ENCODE results near the gene IPO4.
A peak's percentile ranks its signal among the peaks of the same experiment; 100 is the strongest.
"Not testable (repeated sequence)": the region's sequence is repeated elsewhere in the genome, so short reads cannot be mapped to it uniquely, and the experiment has no call there.

The IPO4 gene

GRCh38 chr14:24228902-24229301, 40.3 kb upstream of the IPO4 start:
- no peak for TF ChIP-seq CTCF (IDR thresholded peaks at IDR 0.05; ENCODE audit: low read depth, low read length, missing control alignments)
- Histone ChIP-seq H3K36me3 (replicated peaks) (peaks cover 3% of the 10 kb centered on the region), H3K27me3 (replicated peaks) (no peaks in the 10 kb centered on the region), H3K4me3 (ENCODE audit: low read depth, low read length) (no peak overlapping the region), H3K27ac (no peak overlapping the region)
- no peak for DNase-seq
- in situ Hi-C loops (cut with HindIII; ENCODE audit: low pct_ligation_motif_present, low sequenced_read_pairs), result no loop called here

- Histone ChIP-seq H3K27ac (no peak overlapping the region), H3K4me3 (ENCODE audit: low read depth, low read length) (no peak overlapping the region), H3K36me3 (replicated peaks) (peaks cover 3% of the 10 kb centered on the region), H3K27me3 (replicated peaks) (no peaks in the 10 kb centered on the region)
- in situ Hi-C loops (cut with HindIII; ENCODE audit: low pct_ligation_motif_present, low sequenced_read_pairs), result no loop called here
- no peak for DNase-seq
- no peak for TF ChIP-seq CTCF (IDR thresholded peaks at IDR 0.05; ENCODE audit: low read depth, low read length, missing control alignments)
Measured at GRCh38 chr14:24226473-24226872, 37.9 kb upstream of the IPO4 start.

GRCh38 chr14:24224618-24225071, 36.0 kb upstream of the IPO4 start:
- Histone ChIP-seq H3K36me3 (replicated peaks) (peaks cover 3% of the 10 kb centered on the region), H3K27ac (peak overlapping the region; percentile 69), H3K4me3 (ENCODE audit: low read depth, low read length) (no peak overlapping the region), H3K27me3 (replicated peaks) (no peaks in the 10 kb centered on the region)
- in situ Hi-C loops (cut with HindIII; ENCODE audit: low pct_ligation_motif_present, low sequenced_read_pairs), result no loop called here
- DNase-seq, result peak; percentile 78
- no peak for TF ChIP-seq CTCF (IDR thresholded peaks at IDR 0.05; ENCODE audit: low read depth, low read length, missing control alignments)

- H3K36me3 ChIP-seq (replicated peaks); H3K27ac ChIP-seq; H3K4me3 ChIP-seq (ENCODE audit: low read depth, low read length); in situ Hi-C loops (cut with HindIII; ENCODE audit: low pct_ligation_motif_present, low sequenced_read_pairs); DNase-seq; H3K27me3 ChIP-seq (replicated peaks): not testable (repeated sequence)
Measured at GRCh38 chr14:24222987-24223386, 34.4 kb upstream of the IPO4 start.

- no peak for DNase-seq
- Histone ChIP-seq H3K4me3 (ENCODE audit: low read depth, low read length) (no peak overlapping the region), H3K27ac (no peak overlapping the region), H3K36me3 (replicated peaks) (peaks cover 9% of the 10 kb centered on the region), H3K27me3 (replicated peaks) (no peaks in the 10 kb centered on the region)
- in situ Hi-C loops (cut with HindIII; ENCODE audit: low pct_ligation_motif_present, low sequenced_read_pairs), result no loop called here
- TF ChIP-seq CTCF (IDR thresholded peaks at IDR 0.05; ENCODE audit: low read depth, low read length, missing control alignments), result no peak
Measured at GRCh38 chr14:24219521-24219920, 30.9 kb upstream of the IPO4 start.

- no peak for TF ChIP-seq CTCF (IDR thresholded peaks at IDR 0.05; ENCODE audit: low read depth, low read length, missing control alignments)
- Histone ChIP-seq H3K36me3 (replicated peaks) (peaks cover 9% of the 10 kb centered on the region), H3K27ac (no peak overlapping the region), H3K4me3 (ENCODE audit: low read depth, low read length) (no peak overlapping the region), H3K27me3 (replicated peaks) (no peaks in the 10 kb centered on the region)
- no peak for DNase-seq
- in situ Hi-C loops (cut with HindIII; ENCODE audit: low pct_ligation_motif_present, low sequenced_read_pairs), result no loop called here
Measured at GRCh38 chr14:24219080-24219479, 30.5 kb upstream of the IPO4 start.

- DNase-seq; H3K27ac ChIP-seq; in situ Hi-C loops (cut with HindIII; ENCODE audit: low pct_ligation_motif_present, low sequenced_read_pairs); H3K36me3 ChIP-seq (replicated peaks); H3K27me3 ChIP-seq (replicated peaks); H3K4me3 ChIP-seq (ENCODE audit: low read depth, low read length): not testable (repeated sequence)
Measured at GRCh38 chr14:24216876-24217275, 28.3 kb upstream of the IPO4 start.
